Suprapubic skin (tissue), 4 donors: ENCODE data around the gene MTF1. TPM values are rescaled to one million over a fixed set of nuclear protein-coding genes. Genes with fewer than 3 reads are reported as not detected.

Experiments used
- DNase-seq, 2 donors: peaks; one replicate each; pipeline ENCODE4 v3.0.0-alpha.2; 2019; ENCODE audit warnings: low spot score in 2 of 2
- H3K27ac ChIP-seq: fragments of 200-600 bp; sonication (generic); one replicate; pipeline ENCODE4 v1.5.1; 2019
- H3K27me3 ChIP-seq: fragments of 200-600 bp; sonication (generic); one replicate; pipeline ENCODE4 v1.5.1; 2019
- H3K36me3 ChIP-seq: fragments of 200-600 bp; sonication (generic); one replicate; pipeline ENCODE4 v1.5.1; 2019
- H3K4me1 ChIP-seq: fragments of 200-600 bp; sonication (generic); one replicate; pipeline ENCODE4 v1.5.1; 2019
- H3K4me3 ChIP-seq: fragments of 200-600 bp; sonication (generic); one replicate; pipeline ENCODE4 v1.5.1; 2019; ENCODE audit warnings: mild to moderate bottlenecking
- H3K9me3 ChIP-seq: fragments of 200-600 bp; sonication (generic); one replicate; pipeline ENCODE4 v1.5.1; 2019
- CTCF ChIP-seq, 2 donors: fragments of 200-600 bp in 1 of 2; fragments of 450-650 bp in 1 of 2; sonication (generic) in 1 of 2; IDR thresholded peaks; one replicate each; pipeline ENCODE4 v1.5.1; 2016 to 2019; ENCODE audit warnings: antibody characterized with exemption in 2 of 2, mild to moderate bottlenecking in 1 of 2, moderate library complexity in 1 of 2
- EP300 ChIP-seq: sonication (generic); formaldehyde crosslinking; IDR thresholded peaks from one replicate; pipeline ENCODE4 v1.6.1; 2017; ENCODE audit warnings: antibody characterized with exemption
- POLR2A ChIP-seq, 2 donors: fragments of 450-650 bp; IDR thresholded peaks; one replicate each; pipeline ENCODE4 v1.6.1; 2017; ENCODE audit warnings: antibody characterized with exemption in 2 of 2, mild to moderate bottlenecking in 2 of 2, moderate library complexity in 2 of 2
- POLR2AphosphoS5 ChIP-seq, 3 donors: sonication (generic); formaldehyde crosslinking; IDR thresholded peaks; one replicate each; pipeline ENCODE4 v1.6.1; 2017; ENCODE audit warnings: antibody characterized with exemption in 3 of 3
- WGBS: methylation state at CpG from one replicate; pipeline ENCODE4 v1.1.5; 2018; 5-methylcytosine and 5-hydroxymethylcytosine counted together
- total RNA-seq, 4 donors: library from RNA; depleted of rRNA; stranded (reverse); fragments of >200 nt; gene quantifications; one replicate each; pipeline ENCODE4 v1.1.0, GENCODE V29; 2016

The MTF1 gene
- total RNA-seq, 4 donors from 2014 or later, result 8.8 to 13.5 (median 11.2) TPM

GRCh38 chr1:37875833-37876232 lies 16.4 kb upstream of the MTF1 start:
- Histone ChIP-seq H3K27me3 (no peaks in the 10 kb centered on the region), H3K4me1 (no peaks in the 10 kb centered on the region), H3K4me3 (no peak overlapping the region), H3K36me3 (peaks cover 84% of the 10 kb centered on the region), H3K27ac (no peak overlapping the region), H3K9me3 (no peaks in the 10 kb centered on the region)
- DNase-seq, result no peak
- TF ChIP-seq POLR2A (IDR thresholded peaks at IDR 0.05) (no peak), CTCF (IDR thresholded peaks at IDR 0.05) (no peak), POLR2AphosphoS5 (IDR thresholded peaks at IDR 0.05) (no peak), EP300 (no peak)
- WGBS, result 89% methylated on average over 1 of the region's 1 CpG

GRCh38 chr1:37872692-37873091 lies 13.3 kb upstream of the MTF1 start:
- WGBS, result 83% methylated on average over 1 of the region's 1 CpG
- Histone ChIP-seq H3K27ac (no peak overlapping the region), H3K36me3 (peaks cover 76% of the 10 kb centered on the region), H3K4me3 (no peak overlapping the region), H3K9me3 (no peaks in the 10 kb centered on the region), H3K27me3 (no peaks in the 10 kb centered on the region), H3K4me1 (no peaks in the 10 kb centered on the region)
- DNase-seq, result no peak
- TF ChIP-seq POLR2AphosphoS5 (IDR thresholded peaks at IDR 0.05) (no peak), POLR2A (IDR thresholded peaks at IDR 0.05) (no peak), EP300 (no peak), CTCF (IDR thresholded peaks at IDR 0.05) (no peak)

- Histone ChIP-seq H3K27ac (no peak overlapping the region), H3K36me3 (peaks cover 57% of the 10 kb centered on the region)
- 76% methylated on average over 2 of the region's 2 CpGs for WGBS
These were observed 9.1 kb upstream of the MTF1 start for GRCh38 chr1:37868466-37868865.

GRCh38 chr1:37867784-37868183 lies 8.4 kb upstream of the MTF1 start:
- WGBS, result 97% methylated on average over 6 of the region's 6 CpGs
- H3K27me3 ChIP-seq, result no peaks in the 10 kb centered on the region
- H3K27ac ChIP-seq, result no peak overlapping the region
- peaks cover 4% of the 10 kb centered on the region for H3K4me1 ChIP-seq
- DNase-seq, result no peak
- no peaks in the 10 kb centered on the region for H3K9me3 ChIP-seq
- no peak overlapping the region for H3K4me3 ChIP-seq
- TF ChIP-seq POLR2AphosphoS5 (IDR thresholded peaks at IDR 0.05) (no peak), EP300 (no peak), CTCF (IDR thresholded peaks at IDR 0.05) (no peak)
- H3K36me3 ChIP-seq, result peaks cover 52% of the 10 kb centered on the region

More at GRCh38 chr1:37868466-37868865, 9.1 kb upstream of the MTF1 start:
- no peaks in the 10 kb centered on the region for H3K9me3 ChIP-seq
- H3K4me3 ChIP-seq, result no peak overlapping the region
- H3K27me3 ChIP-seq, result no peaks in the 10 kb centered on the region
- TF ChIP-seq POLR2A (IDR thresholded peaks at IDR 0.05), result no peak
- TF ChIP-seq EP300, result no peak
- TF ChIP-seq CTCF (IDR thresholded peaks at IDR 0.05), result no peak
- TF ChIP-seq POLR2AphosphoS5 (IDR thresholded peaks at IDR 0.05), result no peak
- H3K4me1 ChIP-seq, result peaks cover 4% of the 10 kb centered on the region
- no peak for DNase-seq

GRCh38 chr1:37866491-37866890 lies 7.1 kb upstream of the MTF1 start:
- 83% methylated on average over 1 of the region's 1 CpG for WGBS
- peaks cover 52% of the 10 kb centered on the region for H3K36me3 ChIP-seq
- TF ChIP-seq POLR2A (IDR thresholded peaks at IDR 0.05), result no peak
- no peak for TF ChIP-seq EP300
- no peak for TF ChIP-seq POLR2AphosphoS5 (IDR thresholded peaks at IDR 0.05)
- TF ChIP-seq CTCF (IDR thresholded peaks at IDR 0.05), result no peak

More at GRCh38 chr1:37866491-37866890, 7.1 kb upstream of the MTF1 start:
- Histone ChIP-seq H3K4me3 (no peak overlapping the region), H3K4me1 (peaks cover 4% of the 10 kb centered on the region), H3K9me3 (no peaks in the 10 kb centered on the region), H3K27me3 (no peaks in the 10 kb centered on the region), H3K27ac (peak overlapping the region; percentile 70)
- no peak for DNase-seq
